Measurements from ENCODE around the gene APBB1. TPM values are rescaled to one million over a fixed set of nuclear protein-coding genes. Genes with fewer than 3 reads are reported as not detected.

The APBB1 gene
- total and polyA plus RNA-seq, 10 of the 15 experiments (the other 5 are each of a cell fraction or from before 2014, with no cell fraction given), result 0.31 to 10.6 (median 5.4) TPM

GRCh38 chr11:6437423-6437822 is 18.5 kb upstream of the APBB1 start:
- no peaks in the 10 kb centered on the region for H4K20me1 ChIP-seq (ENCODE audit: control insufficient read depth, insufficient read depth)
- no peak overlapping the region for H3K4me3 ChIP-seq
- in situ Hi-C loops (cut with MboI), result no loop called here
- 97% methylated on average over 11 of the region's 12 CpGs for WGBS (ENCODE audit: insufficient coverage, insufficient replicate concordance, low lambda C conversion rate, missing lambda C conversion rate)
- TF ChIP-seq GATAD2B (conservative IDR thresholded peaks at IDR 0.05; ENCODE audit: low read depth) (no peak), SUZ12 (IDR thresholded peaks at IDR 0.05; ENCODE audit: unreplicated experiment) (no peak), RCOR1 (conservative IDR thresholded peaks at IDR 0.05; ENCODE audit: low read depth, low read length) (no peak), BCLAF1 (IDR thresholded peaks at IDR 0.05) (no peak), NRF1 (conservative IDR thresholded peaks at IDR 0.05; ENCODE audit: low read depth, low read length) (no peak), POU2F2 (IDR thresholded peaks at IDR 0.05; ENCODE audit: borderline replicate concordance, low read depth, low read length) (no peak)
- no peak overlapping the region for H3K4me2 ChIP-seq (ENCODE audit: control insufficient read depth, insufficient read depth)
- ChIA-PET CTCF (interaction anchor here (0.9 to 17.4 kb wide), 8 partner anchors 8 to 268 kb away, joined by 4 to 560 read pairs (median 7); partner anchors contain the start of genes ARFIP2 and TIMM10B), POLR2A (interaction anchor here (0.7 kb wide), 1 partner anchor 36 kb away, joined by 3 read pairs; no protein-coding TSS in a partner anchor), SMC1A (ENCODE audit: uncharacterized antibody, unreplicated experiment) (interaction anchor here (1.2 to 12.8 kb wide), 3 partner anchors 14 to 68 kb away, joined by 4 to 293 read pairs (median 4); no protein-coding TSS in a partner anchor), RAD21 (ENCODE audit: unreplicated experiment) (interaction anchor here (1.5 to 14.2 kb wide), 2 partner anchors 44 to 58 kb away, joined by 4 to 305 read pairs; partner anchors contain the start of genes ARFIP2 and TIMM10B)
- no TSS peak for BruUV-seq (replicated peaks)
- H3K27ac ChIP-seq (ENCODE audit: control insufficient read depth, insufficient read depth), result no peak overlapping the region
- no peaks in the 10 kb centered on the region for H3K36me3 ChIP-seq (ENCODE audit: control insufficient read depth in 2 of 2, insufficient read depth in 2 of 2, low read length in 1 of 2)
- DNase-seq (ENCODE audit: low read depth, low spot score), result no peak
- intact Hi-C loops (cut with micrococcal nuclease; ENCODE audit: unreplicated experiment), result no loop called here
- no peaks in the 10 kb centered on the region for H3K27me3 ChIP-seq (replicated peaks in 1 of 2; ENCODE audit: control insufficient read depth in 2 of 2, insufficient read depth in 2 of 2, low read length in 1 of 2)
- FAIRE-seq, result no peak
- no peaks in the 10 kb centered on the region for H3K79me2 ChIP-seq (ENCODE audit: control insufficient read depth, insufficient read depth, low read length)
- no peaks in the 10 kb centered on the region for H3K9me3 ChIP-seq (replicated peaks; ENCODE audit: control insufficient read depth, insufficient read depth, low read length)
- H3K9ac ChIP-seq (ENCODE audit: control insufficient read depth, insufficient read depth, low read length), result no peak overlapping the region
- peaks cover 17% of the 10 kb centered on the region for H3K4me1 ChIP-seq (ENCODE audit: control insufficient read depth, insufficient read depth, low read length)
- H2AFZ ChIP-seq (ENCODE audit: control insufficient read depth, low read depth, low read length), result no peak overlapping the region
- no peak for ATAC-seq

Measured in GM12878 (cell line).